Stimulated activated CD8-positive, alpha-beta memory T cell treated with anti-CD3 and anti-CD28 coated beads, Interleukin-4, amount 100 ng/mL, for 48 hours (primary cell): ENCODE measurements around the gene TNP1.

Source experiments
- DNase-seq: peaks from one replicate; pipeline ENCODE4 v3.0.0-alpha.2; 2020

Gene TNP1

DNA sequence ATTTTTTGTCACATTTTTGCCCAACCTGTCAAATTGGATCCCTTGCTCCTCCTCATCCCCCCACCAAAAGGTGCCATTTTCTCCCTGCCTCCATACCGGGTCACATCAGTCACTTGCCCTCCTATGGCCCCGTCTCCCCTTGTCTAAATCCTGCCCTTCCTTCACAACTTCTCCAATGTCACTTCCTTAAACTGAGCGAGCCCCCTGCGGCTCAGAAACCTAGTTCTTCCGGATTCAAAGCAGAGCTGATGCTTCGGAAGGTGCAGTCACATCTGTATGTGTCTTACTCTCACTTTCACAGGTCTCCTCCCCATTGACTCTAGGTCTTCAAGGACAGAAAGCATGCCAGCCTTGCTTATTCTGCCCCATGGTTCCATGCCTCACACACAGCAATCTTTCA lies 22.1 kb downstream of the TNP1 start:
- no peak for DNase-seq

- no peak for DNase-seq
These were observed 26.8 kb downstream of the TNP1 start for GRCh38 chr2:216833061-216833460.

DNA sequence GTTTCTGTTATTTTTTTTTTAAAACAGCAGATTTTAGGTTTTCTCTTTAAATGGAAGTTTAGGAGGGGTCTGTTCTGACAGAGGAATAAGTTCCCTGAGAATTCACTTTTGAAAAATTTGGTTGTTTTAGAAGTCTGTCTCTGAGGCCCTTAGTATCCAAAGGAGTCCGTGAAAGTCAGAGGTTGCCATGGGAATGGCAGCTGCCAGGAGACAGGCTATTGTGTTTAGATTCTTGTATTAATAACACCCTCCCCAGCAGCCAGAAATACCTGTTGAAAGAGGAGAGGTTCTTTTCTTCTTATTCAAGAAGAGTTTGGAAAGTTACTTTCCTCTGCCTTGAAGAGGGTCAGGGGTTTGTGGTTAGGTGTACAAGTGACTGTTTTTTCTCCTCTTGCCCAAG lies 29.5 kb downstream of the TNP1 start:
- DNase-seq: no peak

- no peak for DNase-seq
These were observed 30.3 kb downstream of the TNP1 start for GRCh38 chr2:216829533-216829932.

DNA sequence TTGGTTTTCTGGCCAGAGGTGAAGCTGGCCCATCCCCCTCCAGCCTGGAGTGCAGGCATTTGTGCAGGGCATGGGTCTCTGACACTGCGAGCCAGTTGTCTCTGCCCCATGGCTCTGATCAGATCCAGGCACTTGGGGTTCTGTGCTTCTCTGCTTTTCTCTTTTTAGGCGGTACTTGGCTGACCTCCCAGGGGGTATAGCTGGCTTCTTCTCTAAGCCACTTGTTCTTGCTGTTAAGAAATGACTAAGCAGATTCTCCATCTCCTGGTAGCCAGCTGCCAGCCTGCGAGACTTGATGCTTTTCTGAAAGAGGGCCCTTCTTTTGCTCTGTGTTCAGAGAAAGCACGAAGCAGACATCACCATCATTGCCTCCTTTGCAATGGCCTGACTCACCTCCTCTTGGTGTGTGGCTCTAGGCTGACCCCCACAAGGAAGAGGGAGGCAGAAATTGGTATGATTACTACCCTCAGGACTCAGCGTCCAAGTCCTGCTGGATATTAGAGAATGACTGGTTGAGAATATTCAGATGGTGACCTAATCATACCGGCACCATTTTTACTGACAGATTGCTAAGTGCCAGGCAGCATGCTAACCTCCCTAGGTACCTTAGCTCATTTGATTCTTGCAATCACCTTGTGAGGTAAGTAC lies 32.7 kb downstream of the TNP1 start:
- no peak for DNase-seq

DNA sequence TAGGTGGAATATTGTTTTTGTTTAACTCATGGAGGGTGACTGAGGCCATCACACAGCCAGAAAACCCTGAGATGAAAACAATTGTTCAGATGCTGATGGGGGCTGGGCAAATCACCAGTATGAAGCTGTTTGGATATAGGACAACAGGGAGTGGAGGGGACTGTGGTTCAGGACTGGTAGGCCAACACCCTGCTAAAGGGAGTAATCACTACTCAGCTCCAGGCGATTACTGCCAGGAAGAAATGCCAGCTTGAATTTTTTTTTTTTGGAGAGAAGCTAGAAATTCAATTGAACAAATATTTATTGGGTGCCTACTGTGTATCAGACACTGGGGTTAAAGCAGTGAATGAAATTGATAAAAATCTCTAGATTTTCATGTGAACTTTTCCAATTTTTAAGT lies 37.4 kb downstream of the TNP1 start:
- no peak for DNase-seq

GRCh38 chr2:216820709-216821108 lies 39.2 kb downstream of the TNP1 start:
- no peak for DNase-seq

DNA sequence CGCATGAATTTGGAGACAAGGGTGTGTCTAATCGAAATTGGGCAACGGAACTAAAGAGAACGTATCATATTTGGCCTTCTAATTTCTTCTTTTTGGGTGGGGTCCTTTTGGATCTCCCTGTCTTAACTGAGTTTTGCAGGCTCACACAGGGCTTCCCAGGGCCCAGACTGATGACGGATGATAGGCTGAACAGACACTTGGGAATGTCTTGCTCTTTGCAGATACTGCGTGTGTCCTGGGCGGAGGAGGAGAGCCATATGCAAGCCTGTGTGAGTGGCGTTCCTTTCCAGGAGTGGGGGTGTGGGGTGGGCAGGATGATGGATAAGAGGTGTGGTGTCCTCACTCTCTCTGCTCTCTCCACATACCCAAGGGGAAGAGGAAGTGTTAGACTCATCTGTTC lies 40.1 kb downstream of the TNP1 start:
- no peak for DNase-seq

DNA sequence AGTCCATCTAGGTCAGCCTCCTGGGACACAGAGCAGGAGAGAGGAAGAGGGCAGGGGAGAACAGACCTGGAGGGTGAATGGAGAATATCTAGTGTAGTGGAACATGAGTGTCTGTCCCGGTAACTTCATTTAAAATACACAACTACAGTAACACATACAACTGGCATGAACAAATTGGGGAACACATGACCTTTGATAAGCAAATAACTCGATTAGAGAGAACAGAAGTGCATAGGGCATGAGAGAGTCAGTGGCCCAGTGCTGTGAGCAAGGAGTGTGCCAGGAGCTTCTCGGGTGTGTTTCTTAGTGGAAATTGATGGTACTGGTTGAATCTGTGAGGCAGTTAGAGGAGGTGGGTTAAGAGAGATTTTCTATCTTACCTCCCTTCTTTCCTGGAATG lies 40.8 kb downstream of the TNP1 start:
- DNase-seq: no peak

- no peak for DNase-seq
These were observed 49.3 kb downstream of the TNP1 start for GRCh38 chr2:216810399-216811160.
